ENCODE measurements around the gene PHRF1.

The PHRF1 gene

GRCh38 chr11:659532-660085 is 83.3 kb downstream of the PHRF1 start:
- DNase-seq: no peak

GRCh38 chr11:660281-660680 is 84.0 kb downstream of the PHRF1 start:
- DNase-seq: no peak

- no peak for DNase-seq
Observed at GRCh38 chr11:660681-661444, 84.6 kb downstream of the PHRF1 start.

Measured in hippocampal formation (tissue), 2 donors.